ENCODE data around the gene ZIC4. TPM values are rescaled to one million over a fixed set of nuclear protein-coding genes. Genes with fewer than 3 reads are reported as not detected.

Gene ZIC4
- total and polyA plus RNA-seq, 7 experiments from 2014 or later = not detected

GRCh38 chr3:147343926-147344325, 62.4 kb downstream of the ZIC4 start:
- no peaks in the 10 kb centered on the region for H3K36me3 Mint-ChIP-seq
- CTCF ChIA-PET = no interaction called here
- H3K4me1 Mint-ChIP-seq = no peaks in the 10 kb centered on the region
- no peaks in the 10 kb centered on the region for H3K27me3 ChIP-seq (ENCODE audit: control insufficient read depth in 2 of 2, insufficient read depth in 2 of 2, low read length in 2 of 2)
- H3K9me3 ChIP-seq (ENCODE audit: control insufficient read depth in 2 of 3, low read length in 3 of 3) = no peaks in the 10 kb centered on the region
- no peak overlapping the region for H3K4me3 Mint-ChIP-seq
- ATAC-seq (no peak), DNase-seq (no peak)
- intact Hi-C loops (cut with micrococcal nuclease) = no loop called here
- no peak overlapping the region for H3K27ac Mint-ChIP-seq
- H3K4me1 ChIP-seq (ENCODE audit: control insufficient read depth in 2 of 2, insufficient read depth in 2 of 2, low read length in 2 of 2) = no peaks in the 10 kb centered on the region
- POLR2A ChIA-PET = no interaction called here
- H3K9me3 Mint-ChIP-seq = peaks cover 0 to 11% (median 4%) of the 10 kb centered on the region in 11 donors
- no peak overlapping the region for H3K4me3 ChIP-seq (ENCODE audit: low read length)
- no peaks in the 10 kb centered on the region for H3K36me3 ChIP-seq (ENCODE audit: control insufficient read depth in 2 of 3, insufficient read depth in 3 of 3, low read length in 3 of 3)
- H3K27me3 Mint-ChIP-seq = peaks cover 0 to 13% (median 0%) of the 10 kb centered on the region in 5 donors
- H3K27ac ChIP-seq (ENCODE audit: low read depth, low read length) = no peak overlapping the region

GRCh38 chr3:147341727-147342126, 64.6 kb downstream of the ZIC4 start:
- no peak overlapping the region for H3K27ac Mint-ChIP-seq
- H3K4me1 ChIP-seq (ENCODE audit: control insufficient read depth in 2 of 2, insufficient read depth in 2 of 2, low read length in 2 of 2) = no peaks in the 10 kb centered on the region
- ATAC-seq = no peak
- H3K36me3 ChIP-seq (ENCODE audit: control insufficient read depth in 2 of 3, insufficient read depth in 3 of 3, low read length in 3 of 3) = no peaks in the 10 kb centered on the region
- no peak overlapping the region for H3K4me3 ChIP-seq (ENCODE audit: low read length)
- ChIA-PET CTCF (no interaction called here), POLR2A (no interaction called here)
- H3K4me1 Mint-ChIP-seq = no peaks in the 10 kb centered on the region
- H3K27me3 Mint-ChIP-seq = peaks cover 0 to 9% (median 0%) of the 10 kb centered on the region in 5 donors
- intact Hi-C loops (cut with micrococcal nuclease) = no loop called here
- peaks cover 0 to 11% (median 5%) of the 10 kb centered on the region in 11 donors for H3K9me3 Mint-ChIP-seq
- H3K9me3 ChIP-seq (ENCODE audit: control insufficient read depth in 2 of 3, low read length in 3 of 3) = no peaks in the 10 kb centered on the region
- H3K27me3 ChIP-seq (ENCODE audit: control insufficient read depth in 2 of 2, insufficient read depth in 2 of 2, low read length in 2 of 2) = no peaks in the 10 kb centered on the region
- no peak overlapping the region for H3K4me3 Mint-ChIP-seq
- H3K27ac ChIP-seq (ENCODE audit: low read depth, low read length) = no peak overlapping the region
- no peaks in the 10 kb centered on the region for H3K36me3 Mint-ChIP-seq
- DNase-seq = no peak

- intact Hi-C loops (cut with micrococcal nuclease) = no loop called here
- H3K27me3 ChIP-seq (ENCODE audit: control insufficient read depth in 2 of 2, insufficient read depth in 2 of 2, low read length in 2 of 2) = no peaks in the 10 kb centered on the region
- no peaks in the 10 kb centered on the region for H3K4me1 Mint-ChIP-seq
- H3K27ac Mint-ChIP-seq = no peak overlapping the region
- DNase-seq (no peak), ATAC-seq (no peak)
- H3K36me3 Mint-ChIP-seq = no peaks in the 10 kb centered on the region
- no peaks in the 10 kb centered on the region for H3K36me3 ChIP-seq (ENCODE audit: control insufficient read depth in 2 of 3, insufficient read depth in 3 of 3, low read length in 3 of 3)
- H3K4me3 Mint-ChIP-seq = no peak overlapping the region
- ChIA-PET CTCF (no interaction called here), POLR2A (no interaction called here)
- no peaks in the 10 kb centered on the region for H3K9me3 ChIP-seq (ENCODE audit: control insufficient read depth in 2 of 3, low read length in 3 of 3)
- H3K9me3 Mint-ChIP-seq = peaks cover 0 to 4% (median 0%) of the 10 kb centered on the region in 11 donors
- H3K4me3 ChIP-seq (ENCODE audit: low read length) = no peak overlapping the region
- peaks cover 0 to 4% (median 0%) of the 10 kb centered on the region in 5 donors for H3K27me3 Mint-ChIP-seq
- no peak overlapping the region for H3K27ac ChIP-seq (ENCODE audit: low read depth, low read length)
- no peaks in the 10 kb centered on the region for H3K4me1 ChIP-seq (ENCODE audit: control insufficient read depth in 2 of 2, insufficient read depth in 2 of 2, low read length in 2 of 2)
Observed at GRCh38 chr3:147336543-147337278, 69.6 kb downstream of the ZIC4 start.

Other genes starting within 250 kb of the ZIC4 start
- not detected for gene ZIC1, start 2.8 kb upstream of the ZIC4 start, total RNA-seq
- not detected for gene ZIC1, start 2.8 kb upstream of the ZIC4 start, polyA plus RNA-seq

All from naive thymus-derived CD4-positive, alpha-beta T cell (primary cell).